Measurements from ENCODE around the gene RBM18. TPM values are rescaled to one million over a fixed set of nuclear protein-coding genes. Genes with fewer than 3 reads are reported as not detected.

RBM18 gene
- polyA plus RNA-seq, 4 donors = 32.4 to 40.3 (median 35.9) TPM

DNA sequence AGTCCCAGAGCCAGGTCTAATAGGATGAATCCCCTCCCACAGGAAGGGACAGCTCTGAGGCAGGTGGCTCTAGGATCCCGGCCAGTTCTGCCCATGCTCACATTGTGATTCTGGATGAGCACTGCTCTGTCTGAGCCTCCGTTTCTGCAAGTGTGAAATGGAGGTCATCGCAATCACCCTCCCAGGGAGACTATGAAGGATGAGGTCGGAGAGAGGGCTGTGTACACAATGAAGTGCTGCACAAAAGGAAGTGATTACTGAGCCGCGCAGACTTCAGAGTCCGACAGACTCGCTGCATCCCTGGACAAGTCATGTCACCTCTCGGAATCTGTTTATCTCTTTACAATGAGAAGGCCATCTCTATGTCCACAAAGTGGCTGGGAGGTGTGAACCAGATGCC is 57.5 kb downstream of the RBM18 start:
- no peak for DNase-seq (ENCODE audit: low read depth in 4 of 4, low spot score in 2 of 4)

DNA sequence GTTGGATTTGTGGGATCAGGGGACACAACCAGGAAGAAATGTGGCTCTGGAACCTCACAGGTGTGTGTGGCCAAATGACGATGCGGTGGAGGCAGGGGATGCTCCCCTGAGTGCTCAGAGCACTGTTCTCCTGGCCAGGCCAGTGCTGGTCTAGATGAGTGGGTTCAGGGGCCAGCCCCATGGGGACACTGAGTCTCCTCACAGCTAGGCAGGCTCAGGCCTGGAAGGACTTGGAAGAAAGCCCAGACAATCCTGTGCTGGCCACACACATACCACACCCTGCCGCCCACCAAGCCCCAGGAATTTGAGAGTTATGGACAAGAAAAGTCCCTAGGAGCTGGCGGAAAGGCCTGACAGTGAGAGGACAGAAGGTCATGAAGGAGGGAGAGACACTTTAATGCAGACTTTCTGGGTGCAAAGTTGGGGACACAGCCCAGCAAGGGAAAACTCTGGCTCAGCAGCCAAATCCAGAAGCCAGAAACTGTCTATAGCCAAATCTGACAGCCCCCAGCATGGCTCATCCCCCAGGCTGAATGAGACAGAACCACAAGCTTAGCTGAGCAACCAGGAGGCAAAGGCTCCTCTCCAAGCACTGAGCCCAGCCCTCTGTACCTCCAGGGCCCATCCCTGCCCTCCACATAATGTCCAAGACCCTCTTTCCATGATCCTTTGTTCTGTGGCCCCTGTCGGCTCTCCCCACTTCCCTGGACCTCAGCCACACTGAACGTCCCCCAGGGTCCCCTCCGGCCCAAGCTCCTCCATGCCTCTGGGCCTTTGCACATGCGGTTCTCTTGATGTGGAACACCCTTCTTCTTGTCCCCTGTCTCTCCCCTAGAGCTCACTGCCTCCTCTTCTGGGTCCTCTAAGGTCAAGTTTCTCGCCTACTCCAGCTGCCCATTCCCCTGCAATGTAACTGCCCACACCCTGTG is 58.3 kb downstream of the RBM18 start:
- no peak for DNase-seq (ENCODE audit: low read depth in 4 of 4, low spot score in 2 of 4)

DNA sequence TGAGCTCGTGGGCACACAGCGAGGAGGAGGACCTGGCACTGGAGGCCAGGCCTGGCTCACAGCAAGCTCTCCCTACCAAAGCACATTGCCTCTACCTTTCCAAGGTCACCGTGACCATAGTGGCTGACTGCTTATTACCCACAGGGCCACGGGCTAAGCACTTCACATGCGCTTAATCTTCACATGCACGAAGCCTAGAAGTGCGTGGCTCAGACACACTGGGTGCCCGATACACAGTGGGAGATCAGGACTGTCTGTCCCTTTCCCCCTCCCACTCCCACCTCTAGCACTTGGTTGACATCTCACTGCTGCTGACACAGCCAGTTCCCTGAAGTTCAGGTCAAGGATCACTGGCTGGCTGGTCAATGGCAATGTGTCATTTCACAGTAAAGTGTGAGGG is 59.5 kb downstream of the RBM18 start:
- DNase-seq (ENCODE audit: low read depth in 4 of 4, low spot score in 2 of 4) = no peak

DNA sequence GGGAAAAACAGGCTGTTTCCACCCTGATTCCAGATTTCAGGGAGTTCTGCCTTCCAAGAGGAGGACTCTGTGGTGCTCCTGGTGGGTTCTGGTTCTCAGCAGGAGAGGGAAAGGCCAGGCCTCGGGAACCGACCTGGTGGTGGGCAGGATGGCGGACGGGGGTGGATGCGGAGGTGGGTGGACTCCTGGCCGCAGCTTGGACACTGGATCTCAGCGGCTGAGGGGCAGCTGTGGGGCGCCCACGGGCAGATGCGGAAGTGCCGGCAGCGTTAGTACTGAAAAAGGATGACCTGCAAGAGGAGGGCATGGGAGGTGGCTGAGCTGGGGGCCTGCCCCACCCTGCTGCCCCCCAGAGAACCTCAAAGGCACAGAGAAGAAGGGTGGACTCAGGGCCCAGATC is 60.1 kb downstream of the RBM18 start:
- DNase-seq (ENCODE audit: low read depth in 4 of 4, low spot score in 2 of 4) = no peak

DNA sequence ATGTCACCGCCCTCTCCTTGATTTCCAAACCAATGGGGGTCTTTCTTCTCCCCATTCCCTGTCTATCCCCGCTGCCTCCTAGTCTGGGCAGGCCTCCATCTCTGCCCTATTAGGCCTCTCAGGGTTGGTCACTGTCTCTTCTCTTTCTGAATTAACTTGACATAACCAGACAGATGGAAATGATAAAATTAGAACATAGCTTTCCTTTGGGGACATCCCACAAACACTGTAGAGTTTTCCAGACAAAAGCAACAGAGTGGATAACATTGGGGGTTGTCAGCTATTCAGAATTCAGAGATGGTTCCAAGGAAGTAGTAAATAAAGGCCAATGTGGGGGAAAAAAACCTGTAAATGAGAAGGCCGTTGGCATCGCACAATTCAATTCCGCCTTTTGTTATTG is 60.6 kb downstream of the RBM18 start:
- DNase-seq (ENCODE audit: low read depth in 4 of 4, low spot score in 2 of 4) = no peak

DNA sequence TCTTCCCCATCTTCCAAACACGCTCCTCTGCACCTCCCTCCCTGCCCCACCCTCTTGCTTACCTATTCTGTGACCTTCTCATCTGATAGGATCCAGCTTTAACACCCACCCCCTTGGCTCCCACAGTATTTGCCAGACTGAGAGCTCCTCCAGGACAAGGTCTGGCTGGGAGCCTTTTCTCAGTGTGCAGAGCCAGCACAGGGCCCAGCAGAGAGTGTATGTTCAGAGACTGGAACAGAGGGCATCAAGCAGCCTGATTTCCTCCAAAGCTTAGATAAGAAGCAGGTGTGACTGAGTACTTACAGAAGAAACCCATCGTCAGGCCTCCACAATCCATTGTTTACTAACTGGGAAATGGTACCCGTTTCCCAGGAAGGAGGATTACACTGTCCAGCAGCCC is 62.5 kb downstream of the RBM18 start:
- no peak for DNase-seq (ENCODE audit: low read depth in 4 of 4, low spot score in 2 of 4)

DNA sequence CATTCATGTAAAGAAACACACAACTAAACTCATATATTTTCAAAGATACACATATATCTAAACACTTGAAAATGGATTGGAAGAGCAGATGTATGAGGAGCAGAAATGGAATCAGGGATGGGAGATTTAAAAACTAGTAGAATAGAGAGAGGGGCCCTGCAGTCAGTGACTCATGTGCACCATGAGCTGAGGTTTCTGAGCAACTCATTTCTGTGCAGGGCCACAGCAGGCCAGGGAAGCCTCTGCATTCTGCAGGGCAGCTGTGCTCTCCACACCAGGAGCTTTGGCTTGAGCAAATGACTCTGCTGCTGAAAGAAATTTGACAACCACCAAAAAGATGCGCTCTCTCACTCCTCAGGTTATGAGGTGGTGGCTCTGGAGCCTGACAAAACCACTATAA is 63.0 kb downstream of the RBM18 start:
- no peak for DNase-seq (ENCODE audit: low read depth in 4 of 4, low spot score in 2 of 4)

DNA sequence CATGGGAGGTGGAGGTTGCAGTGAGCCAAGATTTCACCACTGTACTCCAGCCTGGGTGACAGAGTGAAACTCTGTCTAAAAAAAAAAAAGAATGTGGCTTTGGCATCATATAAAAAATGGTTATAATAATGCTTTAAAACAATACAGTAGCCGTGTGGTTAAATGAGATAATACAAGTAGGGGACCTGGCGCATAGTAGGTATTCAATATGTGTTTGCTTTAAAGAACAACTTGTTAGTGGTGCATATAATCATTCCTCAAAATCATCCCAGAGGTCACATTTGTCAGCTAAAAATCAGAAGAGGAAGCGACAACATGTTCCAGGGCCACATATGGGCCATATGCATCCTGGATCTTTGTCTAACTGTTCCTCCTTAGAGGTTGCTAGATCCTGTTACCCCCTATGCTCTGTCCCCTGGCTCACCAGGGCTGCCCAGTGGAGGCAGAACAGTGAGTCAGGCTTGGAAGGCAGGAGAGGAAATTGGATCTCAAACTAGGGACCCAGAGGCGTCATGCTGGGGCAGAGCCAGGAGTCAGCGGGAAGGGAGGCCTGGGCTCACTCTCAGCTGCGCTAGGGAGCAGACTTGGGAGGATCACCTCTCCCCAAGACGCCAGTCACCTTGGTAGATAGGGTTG is 63.6 kb downstream of the RBM18 start:
- DNase-seq (ENCODE audit: low read depth in 4 of 4, low spot score in 2 of 4) = no peak

DNA sequence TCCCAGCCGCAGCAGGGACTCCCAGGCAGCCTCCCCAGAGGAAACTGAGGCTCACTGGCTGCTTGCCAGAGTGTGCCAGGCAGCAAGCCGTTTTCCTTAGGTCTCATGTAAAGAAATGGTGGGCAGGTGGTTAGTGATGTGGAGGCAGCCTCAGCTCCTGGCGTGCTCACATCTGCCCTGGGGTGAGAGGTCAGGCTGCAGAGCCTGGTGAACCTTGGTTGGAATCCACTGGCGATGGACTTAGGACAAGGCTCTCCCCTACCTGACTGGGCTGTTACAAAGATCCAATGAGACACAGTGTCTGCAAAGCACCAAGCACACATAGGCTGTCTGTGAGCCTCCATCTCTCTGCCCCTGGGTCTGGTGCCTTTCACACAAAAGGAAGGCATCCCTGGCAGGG is 66.8 kb downstream of the RBM18 start:
- DNase-seq (ENCODE audit: low read depth in 4 of 4, low spot score in 2 of 4) = no peak

DNA sequence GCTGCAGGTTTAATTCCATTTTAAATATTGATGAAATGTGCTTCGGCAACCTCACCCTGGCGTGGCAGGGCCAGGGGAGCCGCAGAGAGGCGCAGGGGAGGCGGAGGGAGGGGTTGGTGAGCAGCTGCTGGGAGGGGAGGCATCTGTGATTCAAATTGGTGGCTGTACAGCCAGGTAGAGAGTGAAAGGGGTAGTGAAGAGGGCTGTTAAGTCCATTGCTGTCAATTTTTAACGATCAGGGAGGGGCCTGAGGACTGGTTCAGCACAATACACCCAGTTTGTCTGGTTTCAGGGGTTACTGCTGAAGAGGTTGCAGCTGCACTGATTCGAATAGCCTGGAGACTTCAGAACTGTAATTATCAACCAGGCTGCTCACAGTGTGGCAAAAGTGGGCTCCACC is 67.2 kb downstream of the RBM18 start:
- DNase-seq (ENCODE audit: low read depth in 4 of 4, low spot score in 2 of 4) = no peak

DNA sequence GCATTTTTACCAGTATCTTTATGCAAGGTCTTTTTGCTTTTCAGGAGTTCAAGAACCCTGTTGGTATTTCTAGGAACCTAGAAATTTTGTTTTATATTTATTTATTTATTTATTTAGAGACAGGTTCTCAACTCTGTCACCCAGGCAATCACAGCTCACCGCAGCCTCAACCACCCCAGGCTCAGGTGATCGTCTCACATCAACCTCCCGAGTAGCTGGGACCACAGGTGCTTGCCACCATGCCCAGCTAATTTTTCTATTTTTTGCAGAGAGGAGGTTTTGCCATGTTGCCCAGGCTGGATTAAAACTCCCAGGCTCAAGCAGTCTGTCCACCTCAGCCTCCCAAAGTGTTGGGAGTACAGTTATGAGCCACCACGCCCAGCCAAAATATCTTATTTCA is 68.8 kb downstream of the RBM18 start:
- DNase-seq (ENCODE audit: low read depth in 4 of 4, low spot score in 2 of 4) = no peak

DNA sequence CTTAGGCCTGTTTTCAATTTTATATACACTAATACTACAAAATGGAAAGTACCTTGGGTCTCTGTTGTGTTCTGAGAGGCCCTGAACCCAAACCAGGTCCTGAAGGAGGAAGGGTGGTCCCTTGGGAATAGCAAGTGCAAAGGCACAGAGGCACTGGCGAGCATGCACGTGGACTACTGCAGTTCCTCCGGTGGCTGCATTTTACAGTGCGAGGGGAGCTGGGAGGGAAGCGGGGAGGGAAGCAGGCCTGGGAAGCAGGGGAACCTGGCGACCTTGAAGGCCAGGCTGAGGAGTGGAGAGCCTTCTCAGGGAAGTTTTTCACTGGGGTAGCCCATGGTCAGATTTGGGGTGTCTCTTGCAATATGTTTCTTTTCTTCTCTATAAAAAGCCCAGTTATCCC is 71.0 kb downstream of the RBM18 start:
- no peak for DNase-seq (ENCODE audit: low read depth in 4 of 4, low spot score in 2 of 4)

DNA sequence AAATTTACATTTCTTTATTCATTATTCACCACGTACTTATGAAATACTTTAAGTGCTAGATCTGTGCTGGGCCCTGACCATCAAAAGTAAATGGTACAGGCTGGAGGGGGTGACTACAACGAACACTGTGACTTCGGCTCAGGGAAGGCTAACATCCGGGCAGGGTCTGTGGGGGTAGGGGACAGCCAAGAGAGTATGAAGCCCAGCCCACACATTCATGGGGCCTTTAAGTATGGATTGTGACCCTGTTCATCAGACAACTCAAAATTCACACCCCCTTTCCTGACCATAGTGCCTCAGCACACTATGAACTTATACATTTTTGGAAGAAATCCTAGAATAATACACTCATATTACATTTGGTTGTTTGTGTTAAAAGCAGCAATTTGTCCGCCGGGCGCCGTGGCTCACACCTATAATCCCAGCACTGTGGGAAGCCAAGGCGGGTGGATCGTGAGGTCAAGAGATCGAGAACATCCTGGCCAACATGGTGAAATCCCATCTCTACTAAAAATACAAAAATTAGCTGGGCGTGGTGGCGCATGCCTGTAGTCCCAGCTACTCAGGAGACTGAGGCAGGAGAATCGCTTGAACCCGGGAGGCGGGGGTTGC is 71.6 kb downstream of the RBM18 start:
- DNase-seq (ENCODE audit: low read depth in 4 of 4, low spot score in 2 of 4) = no peak

DNA sequence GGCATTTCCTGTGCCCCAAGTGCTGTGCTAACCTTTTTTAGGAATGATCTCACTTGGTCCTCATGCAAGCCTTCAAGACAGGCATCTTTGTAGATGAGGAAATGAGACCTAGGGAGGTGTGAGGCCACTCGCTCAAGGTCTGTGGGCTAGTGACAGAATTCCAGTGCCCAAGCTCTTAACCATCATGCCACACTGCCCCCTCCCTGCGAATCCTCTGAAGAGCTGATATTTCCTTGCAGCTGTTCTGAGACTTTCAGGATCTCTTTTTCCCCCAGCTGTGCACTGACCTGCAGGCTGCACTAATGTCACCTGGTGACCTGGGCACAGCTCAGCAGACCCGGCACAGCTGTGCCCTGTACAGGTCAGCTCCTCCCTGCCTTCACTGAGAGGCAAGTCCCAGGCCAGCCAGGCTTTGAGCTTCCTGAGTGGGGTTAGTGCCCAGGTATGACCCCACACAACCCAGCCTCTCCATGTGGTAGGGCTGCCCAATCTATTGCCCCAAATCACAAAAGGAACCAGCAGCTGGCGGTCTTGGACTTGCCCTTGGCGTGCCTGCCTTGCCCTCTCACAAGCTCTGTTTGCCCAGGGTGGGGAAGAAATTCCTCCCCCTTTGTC is 72.3 kb downstream of the RBM18 start:
- DNase-seq (ENCODE audit: low read depth in 4 of 4, low spot score in 2 of 4) = no peak

DNA sequence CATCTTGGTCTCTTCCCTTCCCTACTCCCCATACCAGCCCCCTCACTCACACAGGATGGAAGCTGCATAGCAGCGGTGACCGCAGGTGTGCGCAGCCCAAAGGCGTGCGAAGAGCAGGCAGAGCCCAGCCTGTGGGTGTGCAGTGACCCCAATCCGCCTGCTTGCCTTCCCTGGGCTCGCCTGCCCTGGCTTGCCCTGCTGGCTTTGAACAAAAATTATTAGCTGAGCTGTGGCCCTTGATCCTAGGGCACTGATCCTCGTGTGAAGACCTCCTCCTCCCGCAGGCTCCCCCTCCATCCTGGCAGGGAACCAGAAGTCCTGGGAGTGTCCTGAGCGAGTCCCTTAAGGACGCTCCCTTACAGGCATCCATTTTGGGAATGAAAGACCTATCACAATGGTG is 73.1 kb downstream of the RBM18 start:
- DNase-seq (ENCODE audit: low read depth in 4 of 4, low spot score in 2 of 4) = peak in 1 of 4 donors; percentile 27

DNA sequence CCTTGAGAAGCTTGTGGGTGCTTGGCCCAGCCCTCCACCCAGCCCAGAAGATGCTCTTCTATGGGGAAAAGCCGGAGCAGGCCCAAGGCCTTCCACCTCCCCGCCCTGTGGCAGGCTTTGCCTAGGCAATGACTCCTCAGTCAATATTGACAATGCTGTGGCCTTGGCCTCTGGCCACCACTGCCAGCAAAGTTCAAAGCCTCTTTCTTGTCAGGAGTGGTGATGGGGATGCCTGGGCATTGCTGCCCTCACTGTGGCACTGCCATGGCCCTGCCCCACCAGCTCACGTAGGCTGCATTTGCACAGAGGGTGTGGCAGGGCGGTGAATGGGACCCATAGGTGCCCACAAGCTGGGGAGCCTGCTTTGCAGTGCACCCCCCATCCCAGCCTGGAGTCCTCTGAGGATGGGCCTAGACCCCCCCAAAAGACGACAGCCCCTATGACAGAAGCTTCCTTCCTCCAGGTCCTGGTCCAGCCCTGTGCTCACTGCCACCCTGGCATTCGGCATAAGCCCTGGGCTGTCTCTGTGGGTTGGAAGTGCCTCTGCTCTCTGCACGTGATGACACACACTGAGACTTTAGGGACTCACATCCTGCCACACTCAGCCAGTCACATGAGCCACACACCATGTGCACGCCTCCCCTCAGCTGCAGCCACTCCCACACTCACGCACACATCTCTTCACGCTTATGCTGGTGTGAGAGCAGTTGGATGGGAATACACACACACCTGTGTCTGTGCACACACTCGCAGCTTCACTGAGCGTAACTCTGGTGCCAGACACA is 73.9 kb downstream of the RBM18 start:
- no peak for DNase-seq (ENCODE audit: low read depth in 4 of 4, low spot score in 2 of 4)

DNA sequence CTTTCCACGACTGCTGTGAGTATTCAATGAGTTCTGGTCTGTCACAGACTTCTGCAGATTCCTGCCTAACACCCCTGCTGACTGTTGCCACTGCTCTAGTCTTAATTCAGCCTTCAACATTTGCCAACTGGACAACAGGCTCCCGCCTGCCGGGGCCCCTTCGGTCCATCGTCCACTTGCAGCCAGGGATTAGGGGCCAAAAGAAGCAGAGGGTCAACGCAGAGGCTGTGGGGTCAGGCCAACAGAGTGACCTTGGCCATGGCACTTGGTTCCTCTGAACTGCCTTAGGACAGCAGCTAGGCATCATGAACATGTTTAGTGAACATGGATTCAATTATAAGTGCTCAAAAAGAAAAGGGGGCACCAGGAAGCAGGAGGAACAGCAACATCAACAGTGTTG is 76.3 kb downstream of the RBM18 start:
- no peak for DNase-seq (ENCODE audit: low read depth in 4 of 4, low spot score in 2 of 4)
